Testis (tissue), 2 donors: ENCODE results near the gene RGL2.

Experiments used
- POLR2A ChIP-seq: fragments of 450-650 bp; IDR thresholded peaks from one replicate; pipeline ENCODE4 v1.6.1; 2017; ENCODE audit warnings: antibody characterized with exemption, mild to moderate bottlenecking, moderate library complexity
- TF ChIP-seq, protein P1 (sequence below), 3 experiments: fragments of 450-650 bp in 2 of 3; fragments of 200-600 bp in 1 of 3; sonication (generic) in 1 of 3; IDR thresholded peaks; one replicate each; pipeline ENCODE4 v1.5.1; 2016 to 2019; ENCODE audit warnings: antibody characterized with exemption in 3 of 3, mild to moderate bottlenecking in 2 of 3, moderate library complexity in 1 of 3

DNA sequence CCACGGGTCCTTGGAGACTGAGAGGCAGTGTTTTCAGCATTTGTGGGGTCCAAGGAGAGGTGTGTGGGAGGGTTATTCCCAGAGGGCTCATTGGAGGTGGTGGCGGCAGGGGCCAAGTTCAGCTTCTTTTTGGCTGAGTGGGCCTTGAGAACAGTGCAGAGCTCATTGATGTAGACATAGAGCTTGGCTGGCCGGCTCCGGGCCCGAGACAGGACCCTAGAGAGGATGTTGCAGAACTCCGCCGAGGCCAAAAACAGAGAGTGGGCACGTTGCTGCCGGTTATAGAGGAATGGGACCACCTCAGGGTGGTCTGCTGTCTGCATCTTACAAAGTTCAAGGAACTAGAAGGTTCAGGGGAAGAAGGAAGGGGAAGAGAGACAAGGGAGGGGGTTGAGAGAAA is 22.5 kb upstream of the RGL2 start:
- TF ChIP-seq, protein P1, sequence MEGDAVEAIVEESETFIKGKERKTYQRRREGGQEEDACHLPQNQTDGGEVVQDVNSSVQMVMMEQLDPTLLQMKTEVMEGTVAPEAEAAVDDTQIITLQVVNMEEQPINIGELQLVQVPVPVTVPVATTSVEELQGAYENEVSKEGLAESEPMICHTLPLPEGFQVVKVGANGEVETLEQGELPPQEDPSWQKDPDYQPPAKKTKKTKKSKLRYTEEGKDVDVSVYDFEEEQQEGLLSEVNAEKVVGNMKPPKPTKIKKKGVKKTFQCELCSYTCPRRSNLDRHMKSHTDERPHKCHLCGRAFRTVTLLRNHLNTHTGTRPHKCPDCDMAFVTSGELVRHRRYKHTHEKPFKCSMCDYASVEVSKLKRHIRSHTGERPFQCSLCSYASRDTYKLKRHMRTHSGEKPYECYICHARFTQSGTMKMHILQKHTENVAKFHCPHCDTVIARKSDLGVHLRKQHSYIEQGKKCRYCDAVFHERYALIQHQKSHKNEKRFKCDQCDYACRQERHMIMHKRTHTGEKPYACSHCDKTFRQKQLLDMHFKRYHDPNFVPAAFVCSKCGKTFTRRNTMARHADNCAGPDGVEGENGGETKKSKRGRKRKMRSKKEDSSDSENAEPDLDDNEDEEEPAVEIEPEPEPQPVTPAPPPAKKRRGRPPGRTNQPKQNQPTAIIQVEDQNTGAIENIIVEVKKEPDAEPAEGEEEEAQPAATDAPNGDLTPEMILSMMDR (IDR thresholded peaks at IDR 0.05): no peak
- no peak for TF ChIP-seq POLR2A
